Measurements from ENCODE around the gene SELENOH.
A peak's percentile ranks its signal among the peaks of the same experiment; 100 is the strongest.

The SELENOH gene

GRCh38 chr11:57751176-57751575 is 9.9 kb downstream of the SELENOH start:
- no peak for DNase-seq

- no peak for DNase-seq
These were observed 10.5 kb downstream of the SELENOH start, which contains the start of gene BTBD18 for GRCh38 chr11:57751676-57752253. BTBD18 (minus strand) TSS chr11:57751819; CDS start chr11:57751188, 631 bp downstream.

- no peak for DNase-seq
These were observed 11.7 kb downstream of the SELENOH start for GRCh38 chr11:57752954-57753353.

- no peak for DNase-seq
These were observed 16.9 kb downstream of the SELENOH start for GRCh38 chr11:57758174-57758573.

GRCh38 chr11:57761301-57762234 is 20.3 kb downstream of the SELENOH start, which contains the start of gene CTNND1:
CTNND1 (plus strand) TSS chr11:57761802; CDS start chr11:57791479, 29,677 bp downstream.
- no peak for DNase-seq

- no peak for DNase-seq
These were observed 21.1 kb downstream of the SELENOH start for GRCh38 chr11:57762235-57762861.

- no peak for DNase-seq
These were observed 22.3 kb downstream of the SELENOH start for GRCh38 chr11:57763568-57763967.

GRCh38 chr11:57764021-57764420 is 22.7 kb downstream of the SELENOH start:
- DNase-seq, result no peak

- no peak for DNase-seq
These were observed 23.3 kb downstream of the SELENOH start for GRCh38 chr11:57764566-57764965.

GRCh38 chr11:57764972-57765371 is 23.7 kb downstream of the SELENOH start:
- DNase-seq, result no peak

- no peak for DNase-seq
These were observed 29.5 kb downstream of the SELENOH start for GRCh38 chr11:57770793-57771192.

GRCh38 chr11:57771365-57771764 is 30.1 kb downstream of the SELENOH start:
- no peak for DNase-seq

GRCh38 chr11:57772562-57772961 is 31.3 kb downstream of the SELENOH start:
- DNase-seq, result no peak

- no peak for DNase-seq
These were observed 31.8 kb downstream of the SELENOH start for GRCh38 chr11:57773026-57773598.

- DNase-seq, result no peak
These were observed 34.2 kb downstream of the SELENOH start for GRCh38 chr11:57775491-57775890.

- DNase-seq, result no peak
These were observed 34.8 kb downstream of the SELENOH start for GRCh38 chr11:57776031-57776521.

- DNase-seq, result no peak
These were observed 35.4 kb downstream of the SELENOH start for GRCh38 chr11:57776577-57777210.

GRCh38 chr11:57777969-57778317 is 36.7 kb downstream of the SELENOH start:
- no peak for DNase-seq

- DNase-seq, result peak; percentile 90
These were observed 37.2 kb downstream of the SELENOH start for GRCh38 chr11:57778318-57779037.

GRCh38 chr11:57779276-57779675 is 38.0 kb downstream of the SELENOH start:
- no peak for DNase-seq

- no peak for DNase-seq
These were observed 40.2 kb downstream of the SELENOH start for GRCh38 chr11:57781529-57781943.

- no peak for DNase-seq
These were observed 43.8 kb downstream of the SELENOH start for GRCh38 chr11:57785072-57785471.
